HG03066 (cell line): ENCODE results near the gene ACVR2B.

Source experiments
- ATAC-seq: cut with Tn5 transposase; IDR thresholded peaks from one replicate; pipeline ENCODE4 v1.9.1; 2021; ENCODE audit warnings: low read depth; ENCODE audit not compliant: unreplicated experiment

ACVR2B gene

DNA sequence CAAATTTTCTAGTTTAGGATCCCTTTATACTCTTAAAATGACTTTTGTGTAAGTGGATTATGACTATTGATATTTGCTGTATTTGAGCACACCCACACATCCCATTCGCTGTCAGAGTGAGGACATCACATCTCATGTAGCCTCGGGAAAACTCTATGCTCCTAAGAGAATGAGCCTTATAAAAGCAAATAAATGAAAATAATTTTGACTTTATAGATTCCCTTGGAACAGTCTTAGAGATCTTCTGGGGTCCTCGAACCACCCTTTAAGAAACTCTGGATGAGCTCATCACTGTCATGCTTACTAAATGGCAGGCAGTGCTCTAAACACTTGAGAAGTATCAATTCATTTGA is 26.4 kb downstream of the ACVR2B start:
- ATAC-seq: no peak

DNA sequence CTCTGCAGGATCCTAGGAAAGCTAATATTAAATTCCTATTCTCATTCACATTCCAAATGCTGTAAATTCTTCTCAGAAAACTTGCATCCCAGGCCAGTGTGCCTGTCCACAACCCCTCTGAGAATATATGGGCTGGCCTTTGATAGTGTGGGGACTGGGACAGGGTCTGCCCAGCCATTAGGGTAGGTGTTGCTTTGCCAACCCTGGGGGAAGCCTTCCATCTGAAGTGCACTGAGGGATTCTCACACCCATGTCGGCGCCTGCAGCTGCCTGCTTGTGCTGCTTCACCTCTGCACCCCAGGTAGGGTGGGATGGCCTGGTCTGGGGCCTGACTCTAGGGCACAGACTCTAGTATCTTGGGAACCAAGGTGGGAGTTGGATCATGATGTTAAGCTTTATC is 27.2 kb downstream of the ACVR2B start:
- ATAC-seq: no peak

DNA sequence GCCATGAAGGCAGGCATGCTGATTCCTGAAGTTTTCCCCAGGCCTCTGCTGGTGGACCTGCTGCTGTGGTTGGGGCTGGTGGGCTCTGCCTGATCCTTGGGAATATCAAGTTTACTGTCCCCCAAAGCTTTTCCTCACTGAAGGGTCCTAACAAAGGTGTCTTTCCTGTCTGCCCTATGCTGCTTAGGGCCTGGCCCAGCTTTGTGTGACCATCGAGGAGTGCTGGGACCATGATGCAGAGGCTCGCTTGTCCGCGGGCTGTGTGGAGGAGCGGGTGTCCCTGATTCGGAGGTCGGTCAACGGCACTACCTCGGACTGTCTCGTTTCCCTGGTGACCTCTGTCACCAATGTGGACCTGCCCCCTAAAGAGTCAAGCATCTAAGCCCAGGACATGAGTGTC is 29.3 kb downstream of the ACVR2B start:
- no peak for ATAC-seq

DNA sequence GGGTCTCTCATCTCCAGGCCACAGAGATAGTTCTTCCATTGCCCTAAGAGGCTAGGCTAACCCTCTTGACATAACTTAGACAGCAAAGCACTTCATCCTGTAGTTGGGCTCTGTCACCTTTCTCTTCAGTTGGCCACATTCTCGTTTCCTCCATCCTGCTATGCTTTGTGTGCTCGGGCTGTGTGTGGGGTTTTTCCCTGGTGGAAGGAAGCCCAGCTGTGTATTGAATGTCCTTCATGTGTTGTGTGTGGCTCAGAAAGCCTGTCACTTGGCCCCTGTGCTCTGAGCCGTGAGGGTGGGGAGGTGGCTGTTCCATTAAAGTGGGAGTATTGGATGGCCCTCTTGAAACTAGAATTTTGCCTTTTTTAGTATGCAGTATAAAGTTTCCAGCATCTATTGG is 33.6 kb downstream of the ACVR2B start:
- ATAC-seq: peak; percentile 89

DNA sequence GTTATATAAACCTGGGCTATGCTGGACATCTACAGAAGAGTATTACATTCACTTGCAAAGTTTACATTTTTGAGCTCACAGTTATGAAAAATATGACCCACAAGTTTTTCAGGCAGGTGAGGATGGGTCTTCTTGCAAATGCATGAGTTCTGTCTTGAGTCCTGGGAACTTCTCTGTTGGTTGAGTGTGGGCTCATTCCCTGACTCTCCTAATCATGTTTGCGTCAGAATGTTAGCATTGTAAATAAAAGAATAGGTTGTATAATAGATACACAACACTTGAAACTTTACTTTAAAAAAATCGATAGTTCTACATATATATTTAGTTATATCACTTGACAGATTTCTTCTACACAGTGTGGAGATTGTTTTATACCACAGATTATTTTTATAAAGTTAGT is 35.3 kb downstream of the ACVR2B start:
- ATAC-seq: no peak

DNA sequence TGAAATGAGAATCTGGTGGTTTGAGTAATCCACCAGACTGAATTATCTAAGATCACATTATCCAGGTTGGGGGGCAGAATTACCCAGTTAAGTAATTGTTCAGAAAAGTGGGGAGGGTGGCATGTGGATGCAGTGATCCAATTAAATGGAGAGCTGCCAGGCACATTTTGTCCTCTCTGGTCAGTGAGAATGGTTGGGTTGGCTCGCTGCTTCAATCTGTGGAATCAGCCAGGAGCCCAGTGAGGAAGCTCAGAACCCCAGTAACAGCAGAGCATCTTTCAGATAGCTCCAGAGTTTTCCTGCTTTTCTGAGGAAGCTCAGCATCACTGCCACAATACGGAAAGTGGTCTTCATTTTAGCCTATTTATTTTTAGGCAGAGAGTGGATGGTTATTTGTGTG is 36.1 kb downstream of the ACVR2B start:
- no peak for ATAC-seq

DNA sequence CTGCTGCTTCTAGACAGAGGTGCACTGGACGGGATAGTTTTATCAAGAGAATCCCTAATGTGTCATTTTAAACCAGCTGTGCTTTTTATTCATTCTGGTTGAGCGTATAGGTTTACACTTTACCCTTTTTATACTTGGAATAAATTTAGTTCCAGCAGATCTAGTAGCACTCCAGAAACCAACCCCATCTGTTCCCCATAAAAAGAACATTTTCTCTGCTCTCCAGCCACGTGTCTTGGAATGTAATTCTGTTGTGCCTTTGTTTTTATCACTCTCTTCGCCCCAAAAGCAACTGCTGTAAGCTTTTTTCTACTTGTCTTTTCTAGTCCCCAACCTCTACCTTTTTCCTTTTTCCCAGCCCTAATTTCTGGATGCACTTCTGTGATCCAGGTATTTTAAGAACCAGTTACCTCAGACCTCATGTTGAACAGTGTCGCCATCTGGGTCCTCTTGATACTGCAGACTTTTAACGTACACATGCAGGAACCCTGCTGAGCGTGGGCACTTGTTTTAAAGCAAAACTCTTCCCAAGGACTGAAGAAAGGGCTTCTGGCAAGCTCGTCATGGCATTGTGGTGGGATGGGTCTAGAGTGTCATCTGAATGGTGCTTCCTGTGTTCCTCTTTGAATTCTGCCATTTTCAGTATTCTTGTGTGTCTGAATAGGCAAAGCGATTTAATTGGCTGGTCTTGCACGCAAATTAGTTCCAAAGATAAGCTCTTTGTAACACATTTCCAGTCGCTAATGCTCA is 36.8 kb downstream of the ACVR2B start:
- no peak for ATAC-seq

DNA sequence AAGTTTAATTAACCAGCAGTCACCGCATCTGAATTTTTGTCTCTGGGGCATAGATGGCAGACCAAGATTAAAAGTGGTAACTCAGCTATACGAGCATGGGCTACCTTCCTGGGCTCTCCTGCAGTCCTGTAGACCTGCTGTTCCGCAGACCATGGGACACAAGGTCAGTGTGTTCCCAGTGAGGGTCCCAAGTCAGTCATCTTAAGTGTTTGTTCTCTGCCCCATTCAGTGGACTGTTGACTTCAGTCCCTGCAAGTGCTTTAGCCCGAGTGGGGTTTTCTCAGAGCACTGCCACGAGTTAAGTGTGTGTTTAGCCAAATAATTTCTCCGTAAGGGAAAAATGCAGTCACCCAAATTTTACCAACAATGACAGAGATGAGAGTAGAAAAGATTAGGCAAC is 37.5 kb downstream of the ACVR2B start:
- ATAC-seq: no peak

DNA sequence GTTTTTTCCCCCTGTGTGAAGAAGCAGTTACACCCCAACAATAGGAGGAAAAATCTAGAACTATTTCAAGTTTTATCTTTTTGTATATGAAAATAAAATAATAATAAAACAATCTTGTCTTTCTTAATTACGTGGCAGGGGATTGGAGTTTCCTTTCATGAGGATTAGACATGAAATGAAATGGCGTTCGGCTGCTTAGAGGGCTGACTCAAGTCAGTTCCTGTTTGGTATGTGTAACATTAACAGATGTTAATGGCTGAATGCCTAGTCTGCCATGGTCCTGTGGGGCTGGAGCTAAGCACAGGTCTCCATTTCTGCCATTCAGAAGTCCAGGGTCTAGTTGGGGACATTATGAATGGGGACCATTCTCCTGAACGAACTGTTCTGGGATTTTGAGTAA is 39.3 kb downstream of the ACVR2B start:
- no peak for ATAC-seq

DNA sequence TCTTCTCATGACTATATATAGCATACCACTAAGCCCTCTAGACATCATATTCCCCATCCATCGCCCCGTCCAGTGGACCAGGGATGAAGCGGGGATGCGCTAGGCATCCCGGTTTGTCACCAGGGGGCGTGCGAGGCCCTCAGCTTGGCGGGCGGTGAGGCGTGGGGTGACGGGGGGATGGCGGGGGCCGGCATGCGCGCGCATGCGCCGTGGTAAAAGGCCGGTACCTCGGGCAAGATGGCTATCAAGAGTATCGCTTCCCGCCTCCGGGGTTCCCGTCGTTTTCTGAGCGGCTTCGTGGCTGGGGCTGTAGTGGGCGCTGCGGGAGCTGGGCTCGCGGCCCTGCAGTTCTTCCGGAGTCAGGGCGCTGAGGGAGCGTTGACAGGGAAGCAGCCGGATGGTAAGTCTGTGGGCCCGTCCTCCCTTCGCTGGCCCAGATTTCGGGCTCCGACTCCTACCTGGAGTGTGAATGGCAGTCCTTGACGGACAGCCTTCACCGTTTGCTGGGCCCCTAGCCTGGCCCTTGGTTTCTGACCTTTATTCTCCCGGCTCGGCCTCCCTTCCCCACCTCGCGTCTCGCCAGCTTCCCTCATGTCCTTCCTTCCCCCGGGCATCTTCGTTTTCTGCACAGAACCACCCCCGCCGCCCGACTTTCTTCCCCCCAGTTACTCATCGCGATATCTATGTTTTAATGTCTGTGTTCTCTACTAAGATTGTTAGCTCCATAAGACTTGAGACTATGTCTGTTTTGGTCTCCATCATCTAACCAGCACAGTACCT is 42.6 kb downstream of the ACVR2B start, which contains the start of gene EXOG:
EXOG (plus strand) TSS at position 210 of the 780 bp plus-strand sequence; CDS start at position 238, 28 bp downstream.
- ATAC-seq: peak; percentile 90

DNA sequence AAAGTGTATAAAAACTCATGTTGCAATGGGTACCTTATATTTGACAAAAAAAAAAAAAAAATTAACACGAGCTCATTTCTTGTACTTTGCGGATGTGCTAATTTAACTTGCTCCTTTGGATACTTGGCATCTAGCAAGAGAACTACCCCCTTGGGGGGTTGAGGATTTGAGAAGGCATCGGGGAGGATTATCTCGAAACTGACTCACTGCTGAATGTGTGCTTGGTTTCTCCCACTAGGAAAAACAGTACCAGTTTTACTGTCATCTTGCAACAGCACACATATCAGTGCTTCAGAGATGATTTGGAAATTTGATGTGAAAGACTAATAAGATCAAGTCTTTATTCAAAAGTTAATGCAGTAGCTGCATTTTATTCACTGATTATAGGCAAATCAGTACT is 43.3 kb downstream of the ACVR2B start:
- ATAC-seq: no peak

DNA sequence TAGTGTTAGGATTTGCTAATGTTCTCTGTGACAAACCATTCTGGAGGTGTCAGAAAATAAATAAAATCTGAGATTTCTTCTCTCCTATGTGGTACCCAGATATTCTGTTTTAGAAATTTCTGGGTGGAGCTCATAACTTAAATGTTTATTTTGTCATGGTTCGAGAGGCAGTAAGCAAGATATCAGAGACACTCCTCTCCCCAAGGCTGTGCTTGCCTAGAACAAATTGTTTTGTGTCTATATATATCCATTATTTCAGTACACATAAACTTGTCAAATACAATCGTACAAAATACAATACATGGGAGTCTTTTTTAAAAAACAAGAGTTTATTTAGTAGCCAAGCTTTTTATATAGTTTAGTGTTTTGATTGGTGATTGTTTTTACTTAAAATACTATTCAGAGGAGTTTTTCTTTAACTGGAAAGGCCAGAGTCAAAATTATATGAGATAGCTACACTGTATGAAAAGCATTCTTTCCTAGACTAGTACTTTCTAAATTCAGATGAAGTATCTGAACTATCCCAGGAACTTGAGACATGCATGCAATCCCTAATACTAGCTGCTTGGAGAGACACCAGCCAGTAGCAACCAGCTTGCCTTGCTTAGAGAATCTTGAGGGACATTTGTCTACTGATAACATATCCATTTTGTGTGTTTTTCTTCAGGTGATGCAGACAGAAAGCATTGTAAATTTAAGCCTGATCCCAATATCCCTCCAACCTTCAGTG is 47.2 kb downstream of the ACVR2B start:
- no peak for ATAC-seq

DNA sequence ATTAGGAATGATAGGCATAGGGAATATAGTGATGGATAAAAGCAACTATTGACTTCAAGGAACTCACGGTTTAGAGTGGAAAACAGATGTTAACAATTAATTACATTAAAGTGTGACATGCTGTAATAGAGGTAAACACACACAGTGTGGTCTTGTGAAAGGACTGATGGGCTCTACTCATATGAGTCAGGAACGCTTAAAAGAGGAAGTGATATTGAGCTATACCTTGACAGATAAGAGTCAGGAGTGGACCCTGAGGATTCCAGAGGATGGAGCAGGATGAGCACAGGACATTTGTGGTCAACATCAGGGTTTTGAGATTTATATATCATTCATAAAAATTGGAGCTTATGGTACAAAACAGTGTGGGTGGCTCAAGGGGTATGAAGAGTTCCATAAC is 53.4 kb downstream of the ACVR2B start:
- peak; percentile 95 for ATAC-seq

DNA sequence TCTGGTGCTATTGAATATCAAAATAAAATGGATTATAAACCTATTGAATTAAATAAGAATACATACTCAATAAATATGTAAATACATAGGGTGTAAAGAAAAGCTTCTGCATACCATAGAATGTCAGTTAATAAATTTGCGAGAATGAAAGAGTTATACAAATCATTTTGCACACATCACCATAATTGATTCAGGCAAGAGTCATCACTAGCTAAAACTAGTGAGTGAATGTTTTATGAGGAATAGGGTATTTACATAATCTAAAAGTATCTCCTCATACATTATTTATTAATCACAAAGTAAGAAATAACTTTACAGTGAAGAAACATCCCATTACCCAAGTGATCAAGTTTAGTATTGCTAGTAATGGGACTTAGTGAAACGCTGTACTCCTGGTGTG is 56.0 kb downstream of the ACVR2B start:
- no peak for ATAC-seq

DNA sequence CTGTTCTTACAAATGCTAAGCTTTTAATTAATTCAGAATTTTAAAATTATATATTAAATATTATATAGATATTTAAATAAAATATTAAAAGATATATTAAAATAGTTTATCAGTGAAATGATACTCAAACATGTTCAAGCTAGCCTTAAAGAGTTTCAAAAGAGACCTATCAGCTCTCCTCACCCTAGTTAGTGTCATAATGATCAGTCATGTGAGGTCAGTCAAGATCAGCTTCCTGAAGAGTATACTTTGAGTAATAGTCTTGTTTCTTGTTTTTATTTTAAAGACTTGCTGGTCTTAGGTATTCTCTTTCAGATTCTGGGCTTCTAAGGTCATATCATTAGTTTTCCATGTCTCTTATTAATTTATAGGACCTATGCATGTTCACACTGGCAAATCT is 56.9 kb downstream of the ACVR2B start:
- ATAC-seq: no peak

DNA sequence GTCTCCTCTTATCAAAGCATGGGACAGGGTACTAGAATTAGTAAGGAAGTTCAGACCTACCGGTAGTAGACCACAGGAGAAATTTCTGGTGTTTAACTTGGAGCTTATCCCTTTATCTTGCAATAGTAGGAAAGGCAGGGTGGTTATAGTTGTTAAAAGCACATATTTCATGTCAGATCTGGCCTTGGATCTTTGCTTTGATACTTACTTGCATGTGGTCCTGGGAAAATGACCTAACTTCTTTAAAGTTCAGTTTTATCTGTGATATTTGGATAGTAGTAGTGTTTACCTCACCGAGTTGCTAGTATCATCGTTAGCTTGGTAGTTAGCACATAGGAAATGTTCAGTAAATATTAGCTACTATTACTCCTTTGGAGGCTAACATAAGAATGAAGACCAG is 57.9 kb downstream of the ACVR2B start:
- no peak for ATAC-seq

DNA sequence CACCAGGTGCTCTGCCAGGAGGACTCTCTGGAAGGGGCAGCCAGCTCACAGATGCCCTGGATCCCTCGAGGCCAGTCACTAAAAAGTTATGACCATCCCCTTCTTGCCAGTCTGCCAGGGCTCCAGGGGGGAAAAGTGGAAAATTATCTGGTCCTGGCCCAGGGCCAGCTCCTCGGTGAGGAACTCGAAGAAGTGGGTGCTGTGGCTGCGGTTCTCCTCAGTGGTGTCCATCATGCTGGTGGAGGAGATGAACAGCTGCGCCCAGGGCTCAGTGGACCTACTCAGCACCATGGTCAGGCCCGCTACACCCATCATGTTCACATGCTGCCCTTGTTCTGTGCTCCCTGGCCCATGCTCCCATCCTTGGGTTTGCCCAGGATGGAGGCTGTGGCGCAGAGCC is 61.7 kb downstream of the ACVR2B start:
- ATAC-seq: no peak

DNA sequence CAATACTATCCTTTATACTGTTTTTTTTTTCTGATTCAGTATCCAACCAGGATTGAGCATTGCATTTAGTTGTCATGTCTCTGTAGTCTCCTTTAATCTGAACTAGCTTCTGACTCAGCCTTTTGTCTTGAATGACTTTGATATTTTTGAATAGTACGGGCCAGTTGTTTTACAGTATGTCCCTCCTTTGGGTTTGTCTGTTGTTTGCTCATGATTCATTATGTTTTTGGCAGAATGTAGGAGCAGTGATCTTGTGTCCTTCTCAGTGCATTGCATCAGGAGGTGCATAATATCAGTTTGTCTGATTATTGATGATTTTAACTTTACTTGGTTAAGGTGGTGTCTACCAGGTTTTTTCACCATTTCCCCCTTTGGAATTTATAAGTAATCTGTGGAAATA is 63.0 kb downstream of the ACVR2B start:
- no peak for ATAC-seq

DNA sequence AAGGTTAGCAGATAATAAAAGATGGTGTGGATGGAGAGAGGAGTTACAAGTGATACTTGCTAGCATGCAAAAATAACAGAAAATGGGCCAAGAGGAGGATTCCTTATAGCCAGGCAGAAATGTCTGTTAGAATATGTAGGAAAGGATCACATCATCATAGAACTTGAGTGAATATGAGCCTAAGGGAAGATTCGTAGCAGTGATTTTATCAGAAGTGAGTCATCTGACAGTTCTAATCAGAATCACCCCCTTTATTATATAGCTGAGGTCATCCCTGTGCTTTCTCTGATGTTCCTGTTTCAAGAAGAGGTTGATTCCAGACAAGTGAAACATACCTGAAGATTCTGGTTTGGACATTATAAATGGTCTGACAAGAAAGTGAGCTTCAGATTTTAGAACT is 65.3 kb downstream of the ACVR2B start:
- no peak for ATAC-seq

DNA sequence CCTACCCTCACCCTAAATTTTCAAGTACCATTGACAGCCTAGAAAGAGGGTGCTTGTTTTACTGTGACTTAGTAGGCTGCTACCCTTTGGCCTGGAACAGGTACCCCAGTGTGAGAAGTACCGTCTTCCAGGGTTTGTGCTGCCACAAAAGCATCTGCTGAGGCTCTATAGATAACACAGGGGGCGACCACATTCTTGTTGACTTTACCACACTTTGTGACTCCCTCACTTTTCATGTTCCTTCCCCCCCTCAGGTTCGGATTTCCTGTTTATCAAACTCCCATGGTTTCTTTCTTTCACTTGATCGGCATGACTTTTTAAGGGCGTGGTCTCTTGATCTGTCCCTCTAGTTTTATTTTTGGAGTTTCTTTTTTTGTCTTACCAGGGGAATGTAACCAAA is 66.0 kb downstream of the ACVR2B start:
- no peak for ATAC-seq

DNA sequence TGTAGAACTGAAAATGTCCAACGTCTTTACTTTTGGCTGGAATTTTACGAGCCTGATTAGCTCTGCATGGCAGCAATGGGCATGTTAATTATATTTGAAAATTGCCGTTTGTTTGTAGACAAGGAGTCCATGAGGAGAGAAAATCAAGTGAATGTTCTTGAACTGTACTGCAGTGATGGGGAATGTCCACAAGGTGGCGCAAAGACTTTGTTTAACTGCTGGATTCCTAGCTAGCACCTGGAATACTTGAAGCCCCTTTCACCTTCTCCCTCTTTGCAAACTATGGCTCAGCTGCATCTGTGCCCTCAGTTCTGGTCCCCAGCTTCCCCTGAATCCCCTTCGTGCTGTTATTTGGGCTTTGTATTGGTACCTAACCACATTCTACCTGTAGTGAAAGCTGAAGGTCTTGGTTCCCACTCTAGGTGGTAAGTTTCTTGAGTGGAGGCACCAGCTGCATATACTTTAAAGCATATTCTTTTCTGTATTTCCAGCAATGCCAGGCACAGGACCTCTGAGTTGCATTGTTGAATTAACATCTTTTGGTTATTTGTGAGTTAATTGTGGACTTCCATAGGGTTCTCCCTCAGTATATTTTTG is 67.8 kb downstream of the ACVR2B start:
- ATAC-seq: no peak
